K562 (cell line): ENCODE measurements around the gene ARHGAP31. TPM values are rescaled to one million over a fixed set of nuclear protein-coding genes. Genes with fewer than 3 reads are reported as not detected.
A peak's percentile ranks its signal among the peaks of the same experiment; 100 is the strongest.

Experiments used
- ATAC-seq: fragments of 200-7000 bp; cut with Tn5 transposase; 3 replicates; pipeline ENCODE4 v1.9.1; 2020; ENCODE audit warnings: moderate library complexity
- BruUV-seq: library from RNA; stranded (reverse); fragments of 400-500 nt; replicated peaks from 2 replicates; lab custom pipeline; 2021; lab: Mats Ljungman, UMichigan
- CTCF ChIA-PET: fragments of 300-600 bp; formaldehyde crosslinking; extraction: SDS; loops from one replicate; lab custom pipeline; 2021; ENCODE audit warnings: low intra/inter-chr PET ratio; lab: Yijun Ruan, JAX
- POLR2A ChIA-PET: fragments of 300-600, 350-650 bp; sonication (Branson Sonifier 250); formaldehyde crosslinking; extraction: SDS; loops from one replicate; lab custom pipeline; 2021; ENCODE audit warnings: antibody characterized with exemption, inconsistent platforms; lab: Yijun Ruan, JAX
- DNase-seq, 4 experiments: peaks; one replicate each; pipeline versions ENCODE4 v3.0.0 to v3.0.0-alpha.2; 2011 to 2018; ENCODE audit warnings: low spot score in 3 of 4, mixed read lengths in 3 of 4; ENCODE audit errors: extremely low read depth in 1 of 4
- FAIRE-seq: peaks from 2 replicates; lab custom pipeline; 2011; peaks lifted over from hg19 to GRCh38; lab: Jason Lieb, UNC
- H2AFZ ChIP-seq: 2 replicates; pipeline ENCODE4 v1.6.0; 2011; ENCODE audit warnings: low read depth, low read length, control low read depth, inconsistent platforms
- H3K27ac ChIP-seq: fragments of 200-600 bp; 3 replicates; pipeline ENCODE4 v1.8.0; 2011; ENCODE audit warnings: low read depth, mild to moderate bottlenecking, control low read depth, inconsistent platforms, low read length, moderate library complexity, mixed read lengths; ENCODE audit errors: extremely low read depth
- H3K27me3 ChIP-seq, 2 experiments: fragments of 300-600 bp in 1 of 2; 2 replicates in 1 of 2; 3 replicates in 1 of 2; pipeline versions ENCODE4 v1.6.0 to v1.8.0; 2011; ENCODE audit warnings: inconsistent platforms in 2 of 2, low read length in 2 of 2, mild to moderate bottlenecking in 1 of 2, mixed read lengths in 1 of 2, moderate library complexity in 1 of 2; ENCODE audit not compliant: control insufficient read depth in 2 of 2, insufficient read depth in 2 of 2
- H3K36me3 ChIP-seq: fragments of 300-600 bp; 3 replicates; pipeline ENCODE4 v1.8.0; 2011; ENCODE audit warnings: mild to moderate bottlenecking, low read length, inconsistent platforms; ENCODE audit not compliant: control insufficient read depth, insufficient read depth
- H3K4me1 ChIP-seq, 2 experiments: fragments of 200-600 bp in 1 of 2; replicated peaks in 1 of 2; 2 replicates in 1 of 2; 3 replicates in 1 of 2; pipeline versions ENCODE4 v1.5.1 to v1.8.0; 2011; ENCODE audit warnings: inconsistent platforms in 2 of 2, low read length in 2 of 2, mild to moderate bottlenecking in 1 of 2, mixed read lengths in 1 of 2, moderate library complexity in 1 of 2; ENCODE audit not compliant: control insufficient read depth in 2 of 2, insufficient read depth in 2 of 2
- H3K4me2 ChIP-seq: 2 replicates; pipeline ENCODE4 v1.6.1; 2011; ENCODE audit warnings: low read length, control low read depth, inconsistent platforms, mixed read lengths; ENCODE audit not compliant: insufficient read depth
- H3K4me3 ChIP-seq: fragments of 200-600 bp; sonication (generic), shearing (Covaris generic); 2 replicates; pipeline ENCODE4 v1.5.1; 2016; ENCODE audit warnings: control low read depth, inconsistent platforms
- H3K79me2 ChIP-seq: fragments of 200-600 bp; 3 replicates; pipeline ENCODE4 v1.8.0; 2011; ENCODE audit warnings: low read length, inconsistent platforms; ENCODE audit not compliant: control insufficient read depth, insufficient read depth
- H3K9ac ChIP-seq, 2 experiments: 2 replicates each; pipeline versions ENCODE4 v1.6.0 to v1.6.1; 2011; ENCODE audit warnings: low read depth in 2 of 2, low read length in 2 of 2, control low read depth in 1 of 2, inconsistent platforms in 1 of 2, mild to moderate bottlenecking in 1 of 2, mixed read lengths in 1 of 2; ENCODE audit not compliant: insufficient read depth in 1 of 2
- H3K9me1 ChIP-seq: one replicate; pipeline ENCODE4 v1.6.0; 2011; ENCODE audit warnings: inconsistent platforms, mild to moderate bottlenecking, low read length, moderate library complexity; ENCODE audit not compliant: control insufficient read depth, insufficient read depth
- H3K9me3 ChIP-seq: replicated peaks from 2 replicates; pipeline ENCODE4 v1.5.1; 2011; ENCODE audit warnings: low read depth, low read length, inconsistent platforms; ENCODE audit not compliant: control insufficient read depth, insufficient read depth
- H4K20me1 ChIP-seq: replicated peaks from 2 replicates; pipeline ENCODE4 v1.6.1; 2011; ENCODE audit warnings: low read length, inconsistent platforms, mixed read lengths; ENCODE audit not compliant: control insufficient read depth, insufficient read depth
- KDM1A ChIP-seq, 2 experiments: fragments of 450-650 bp; IDR thresholded peaks; 2 replicates each; pipeline ENCODE4 v1.6.1; 2016; ENCODE audit warnings: mild to moderate bottlenecking in 2 of 2
- RAD21 ChIP-seq, 2 experiments: fragments of 250-450 bp in 1 of 2; fragments of 450-650 bp in 1 of 2; sonication (Bioruptor Pico) in 1 of 2; formaldehyde crosslinking in 1 of 2; IDR thresholded peaks in 1 of 2; conservative IDR thresholded peaks in 1 of 2; 2 replicates each; pipeline versions ENCODE4 v1.4.0 to v1.8.0; 2020 to 2022; ENCODE audit warnings: mild to moderate bottlenecking in 2 of 2, moderate library complexity in 1 of 2
- TRIM24 ChIP-seq, 2 experiments: fragments of 450-650 bp; IDR thresholded peaks; 2 replicates each; pipeline ENCODE4 v1.6.1; 2016
- WGBS: fragments of 100-300 bp; shearing (Covaris generic); methylation state at CpG from one replicate; pipeline ENCODE4 v1.1.6; 2016; ENCODE audit warnings: low coverage, mixed read lengths; ENCODE audit not compliant: insufficient coverage; ENCODE audit errors: missing lambda C conversion rate; 5-methylcytosine and 5-hydroxymethylcytosine counted together
- in situ Hi-C: fragments of 300-500 bp; cut with MboI; formaldehyde crosslinking; loops from 4 replicates; pipeline ENCODE4 v1.15.0; 2018; ENCODE audit warnings: inconsistent platforms, mixed read lengths
- intact Hi-C: fragments of 100-400 bp; cut with micrococcal nuclease; formaldehyde crosslinking; loops from 2 replicates; pipeline ENCODE4 v1.14.2; 2022
- polyA plus RNA-seq, 8 experiments: library from polyadenylated mRNA; depleted of rRNA in 4 of 8; stranded (reverse) in 5 of 8; unstranded in 3 of 8; fragments of >200 nt; fragmentation: Nextera tagmentation in 2 of 8; fragmentation: Illumina TruSeq in 1 of 8; extraction: Ambion mirVana in 2 of 8; extraction: Trizol in 1 of 8; gene quantifications; 2 replicates each; pipeline versions ENCODE4 v1.2.1 to v1.2.3, GENCODE V29; 2011 to 2014; ENCODE audit warnings: inconsistent platforms in 1 of 8, missing spikeins in 1 of 8
- total RNA-seq, 7 experiments: library from RNA; depleted of rRNA in 6 of 7; stranded (reverse); fragments of >200 nt in 6 of 7; fragmentation: Illumina TruSeq in 2 of 7; extraction: Trizol in 2 of 7; gene quantifications; 2 replicates each; pipeline versions ENCODE4 v1.2.1 to v1.2.3, GENCODE V29; 2011 to 2021; ENCODE audit warnings: low replicate concordance in 1 of 7
- TF ChIP-seq, protein P1 (sequence below): fragments of 200-800 bp; sonication (Bioruptor generic); IDR thresholded peaks from 2 replicates; pipeline ENCODE4 v1.6.1; 2017; ENCODE audit warnings: missing genetic modification characterization, missing compliant biosample characterization
- TF ChIP-seq, protein P2 (sequence below), 3 experiments: IDR thresholded peaks in 2 of 3; conservative IDR thresholded peaks in 1 of 3; 2 replicates each; pipeline ENCODE4 v1.5.1; 2011 to 2012; ENCODE audit warnings: low read length in 3 of 3, mild to moderate bottlenecking in 3 of 3, control low read depth in 2 of 3, improper control_type of control experiment in 1 of 3, inconsistent platforms in 1 of 3, low read depth in 1 of 3, mixed read lengths in 1 of 3, moderate library complexity in 1 of 3; ENCODE audit not compliant: insufficient read depth in 2 of 3

The ARHGAP31 gene
- total and polyA plus RNA-seq, 9 of the 15 experiments (the other 6 are each of a cell fraction or from before 2014, with no cell fraction given): under 0.01 to 0.13 (median 0.06) TPM; not detected in 5

DNA sequence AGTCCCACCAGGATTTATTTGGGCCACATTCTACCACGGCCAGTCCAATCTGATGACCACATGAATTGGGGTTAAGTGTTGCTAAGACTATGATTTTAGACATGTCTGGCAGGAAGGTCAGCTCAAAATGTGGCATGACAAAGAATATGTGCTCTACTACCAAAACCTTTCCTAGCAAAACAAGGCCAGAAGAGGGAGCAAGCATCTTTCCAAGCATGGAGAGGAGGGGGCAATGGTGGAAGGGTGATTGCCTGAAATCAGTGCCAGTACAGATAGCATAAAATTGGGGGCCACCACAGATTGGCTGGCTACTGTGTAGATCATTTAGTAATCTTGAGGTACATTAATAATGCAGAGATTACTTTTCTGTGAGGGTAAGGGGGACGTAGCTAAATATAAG is 126.0 kb downstream of the ARHGAP31 start:
- POLR2A ChIA-PET: interaction anchor here (0.7 kb wide), 1 partner anchor 30 kb away, joined by 3 read pairs; no protein-coding TSS in a partner anchor
- BruUV-seq: no TSS peak
- Histone ChIP-seq H2AFZ (no peak overlapping the region), H3K9me1 (no peaks in the 10 kb centered on the region), H3K4me1 (peaks cover 4 to 21% of the 10 kb centered on the region in 2 experiments; a peak in 3 of 5 replicates), H3K27ac (no peak overlapping the region), H3K4me2 (no peak overlapping the region), H3K27me3 (no peaks in the 10 kb centered on the region), H4K20me1 (no peaks in the 10 kb centered on the region), H3K79me2 (no peaks in the 10 kb centered on the region), H3K36me3 (no peaks in the 10 kb centered on the region), H3K4me3 (no peak overlapping the region), H3K9ac (no peak overlapping the region), H3K9me3 (0 out of 2 replicates have a peak, but pooled peaks cover 2% of the 10 kb centered on the region)
- CTCF ChIA-PET: no interaction called here
- TF ChIP-seq, protein P1, sequence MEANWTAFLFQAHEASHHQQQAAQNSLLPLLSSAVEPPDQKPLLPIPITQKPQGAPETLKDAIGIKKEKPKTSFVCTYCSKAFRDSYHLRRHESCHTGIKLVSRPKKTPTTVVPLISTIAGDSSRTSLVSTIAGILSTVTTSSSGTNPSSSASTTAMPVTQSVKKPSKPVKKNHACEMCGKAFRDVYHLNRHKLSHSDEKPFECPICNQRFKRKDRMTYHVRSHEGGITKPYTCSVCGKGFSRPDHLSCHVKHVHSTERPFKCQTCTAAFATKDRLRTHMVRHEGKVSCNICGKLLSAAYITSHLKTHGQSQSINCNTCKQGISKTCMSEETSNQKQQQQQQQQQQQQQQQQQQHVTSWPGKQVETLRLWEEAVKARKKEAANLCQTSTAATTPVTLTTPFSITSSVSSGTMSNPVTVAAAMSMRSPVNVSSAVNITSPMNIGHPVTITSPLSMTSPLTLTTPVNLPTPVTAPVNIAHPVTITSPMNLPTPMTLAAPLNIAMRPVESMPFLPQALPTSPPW: peak; percentile 28; the same call in 1 of the 2 replicates
- TF ChIP-seq, protein P2, sequence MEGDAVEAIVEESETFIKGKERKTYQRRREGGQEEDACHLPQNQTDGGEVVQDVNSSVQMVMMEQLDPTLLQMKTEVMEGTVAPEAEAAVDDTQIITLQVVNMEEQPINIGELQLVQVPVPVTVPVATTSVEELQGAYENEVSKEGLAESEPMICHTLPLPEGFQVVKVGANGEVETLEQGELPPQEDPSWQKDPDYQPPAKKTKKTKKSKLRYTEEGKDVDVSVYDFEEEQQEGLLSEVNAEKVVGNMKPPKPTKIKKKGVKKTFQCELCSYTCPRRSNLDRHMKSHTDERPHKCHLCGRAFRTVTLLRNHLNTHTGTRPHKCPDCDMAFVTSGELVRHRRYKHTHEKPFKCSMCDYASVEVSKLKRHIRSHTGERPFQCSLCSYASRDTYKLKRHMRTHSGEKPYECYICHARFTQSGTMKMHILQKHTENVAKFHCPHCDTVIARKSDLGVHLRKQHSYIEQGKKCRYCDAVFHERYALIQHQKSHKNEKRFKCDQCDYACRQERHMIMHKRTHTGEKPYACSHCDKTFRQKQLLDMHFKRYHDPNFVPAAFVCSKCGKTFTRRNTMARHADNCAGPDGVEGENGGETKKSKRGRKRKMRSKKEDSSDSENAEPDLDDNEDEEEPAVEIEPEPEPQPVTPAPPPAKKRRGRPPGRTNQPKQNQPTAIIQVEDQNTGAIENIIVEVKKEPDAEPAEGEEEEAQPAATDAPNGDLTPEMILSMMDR (IDR thresholded peaks at IDR 0.05 in 2 of 3, conservative IDR thresholded peaks at IDR 0.05 in 1 of 3; ENCODE audit: insufficient read depth in 2 of 3, low read depth in 1 of 3, low read length in 3 of 3): peak in 2 of 3 experiments; percentile 12 to 20; a peak in 2 of 6 replicates
- TF ChIP-seq TRIM24 (IDR thresholded peaks at IDR 0.05) (no peak), KDM1A (IDR thresholded peaks at IDR 0.05) (peak in 1 of 2 experiments; percentile 16; a peak in 1 of 4 replicates), RAD21 (CRISPR knock-in tag; conservative IDR thresholded peaks at IDR 0.05 in 1 of 2, IDR thresholded peaks at IDR 0.05 in 1 of 2) (peak in 1 of 2 experiments; percentile 33; a peak in 2 of 4 replicates)
- in situ Hi-C loops: no loop called here
- 36% methylated on average over 2 of the region's 2 CpGs for WGBS
- ATAC-seq: no peak
- intact Hi-C loops: no loop called here
- peak; percentile 51 for FAIRE-seq
- peak in 1 of 4 experiments; percentile 14 for DNase-seq
